CD4-positive, alpha-beta T cell (primary cell): Measurements from ENCODE around the gene CAMKK1. TPM values are rescaled to one million over a fixed set of nuclear protein-coding genes. Genes with fewer than 3 reads are reported as not detected.

ENCODE experiments used
- ATAC-seq: fragments of 200-7000 bp; cut with Tn5 transposase; one replicate; pipeline ENCODE4 v1.10.0; 2022; ENCODE audit warnings: mild to moderate bottlenecking; ENCODE audit not compliant: poor library complexity
- CTCF ChIA-PET: fragments of 350-600 bp; sonication (Branson Sonifier 250); formaldehyde crosslinking; loops from one replicate; lab custom pipeline; 2021; ENCODE audit warnings: antibody characterized with exemption, inconsistent platforms; lab: Charles Lee
- POLR2A ChIA-PET: fragments of 350-600 bp; sonication (Branson Sonifier 250); formaldehyde crosslinking; loops from one replicate; lab custom pipeline; 2021; ENCODE audit warnings: antibody characterized with exemption, inconsistent platforms; lab: Charles Lee
- DNase-seq, 14 experiments: peaks; one replicate each; pipeline ENCODE4 v3.0.0-alpha.2; 2013 to 2020; ENCODE audit warnings: mixed read lengths in 2 of 14
- H3K27ac ChIP-seq, 2 donors: one replicate each; pipeline versions ENCODE4 v1.5.1 to v1.7.0; 2013; ENCODE audit warnings: low read length in 2 of 2, low read depth in 1 of 2, mild to moderate bottlenecking in 1 of 2
- H3K27me3 ChIP-seq, 2 experiments: 1 replicate in 1 of 2; 2 replicates in 1 of 2; pipeline versions ENCODE4 v1.6.1 to v1.7.0; 2013; ENCODE audit warnings: low read length in 2 of 2, control low read depth in 1 of 2, mild to moderate bottlenecking in 1 of 2, moderate library complexity in 1 of 2; ENCODE audit not compliant: insufficient read depth in 2 of 2, control insufficient read depth in 1 of 2
- H3K36me3 ChIP-seq: one replicate; pipeline ENCODE4 v1.6.1; 2013; ENCODE audit warnings: low read length, control low read depth; ENCODE audit not compliant: insufficient read depth
- H3K4me1 ChIP-seq: one replicate; pipeline ENCODE4 v1.6.1; 2013; ENCODE audit warnings: low read length, control low read depth; ENCODE audit not compliant: insufficient read depth
- H3K4me3 ChIP-seq: one replicate; pipeline ENCODE4 v1.5.1; 2013; ENCODE audit warnings: mild to moderate bottlenecking, low read length, moderate library complexity
- H3K9me3 ChIP-seq, 2 experiments: 1 replicate in 1 of 2; 2 replicates in 1 of 2; pipeline versions ENCODE4 v1.6.1 to v1.7.0; 2013; ENCODE audit warnings: low read length in 2 of 2, mild to moderate bottlenecking in 2 of 2, control low read depth in 1 of 2, moderate library complexity in 1 of 2; ENCODE audit not compliant: control insufficient read depth in 1 of 2, insufficient read depth in 1 of 2
- H3K27ac Mint-ChIP-seq: one replicate; pipeline ENCODE4 v1.8.0; 2020; ENCODE audit warnings: mixed read lengths
- H3K27me3 Mint-ChIP-seq: one replicate; pipeline ENCODE4 v1.8.0; 2021; ENCODE audit warnings: mixed read lengths
- H3K36me3 Mint-ChIP-seq: one replicate; pipeline ENCODE4 v1.8.0; 2021; ENCODE audit warnings: low read depth, mixed read lengths
- H3K4me1 Mint-ChIP-seq: one replicate; pipeline ENCODE4 v1.8.0; 2021; ENCODE audit warnings: low read depth, mixed read lengths
- H3K4me3 Mint-ChIP-seq: one replicate; pipeline ENCODE4 v1.8.0; 2020; ENCODE audit warnings: mild to moderate bottlenecking, mixed read lengths
- H3K9me3 Mint-ChIP-seq: one replicate; pipeline ENCODE4 v1.8.0; 2020; ENCODE audit warnings: mixed read lengths
- intact Hi-C, 2 experiments: fragments of 100-400 bp; cut with DNase I in 1 of 2; cut with micrococcal nuclease in 1 of 2; formaldehyde crosslinking; loops; one replicate each; pipeline versions ENCODE4 v1.15.1 to v1.9.0; 2023 to 2025; cut with DNase I, micrococcal nuclease
- total RNA-seq, 174 experiments: library from RNA in 2 of 174; stranded (reverse) in 2 of 174; gene quantifications; one replicate each; pipeline ENCODE4 v1.2.3 and lab custom pipeline; 2021 to 2026
- TF ChIP-seq, protein P1 (sequence below): fragments of 200-600 bp; IDR thresholded peaks from one replicate; pipeline ENCODE4 v1.8.0; 2022; ENCODE audit warnings: antibody characterized with exemption, mild to moderate bottlenecking

CAMKK1 gene
- total RNA-seq, 2 experiments from 2014 or later, result 4.8 to 4.9 TPM

DNA sequence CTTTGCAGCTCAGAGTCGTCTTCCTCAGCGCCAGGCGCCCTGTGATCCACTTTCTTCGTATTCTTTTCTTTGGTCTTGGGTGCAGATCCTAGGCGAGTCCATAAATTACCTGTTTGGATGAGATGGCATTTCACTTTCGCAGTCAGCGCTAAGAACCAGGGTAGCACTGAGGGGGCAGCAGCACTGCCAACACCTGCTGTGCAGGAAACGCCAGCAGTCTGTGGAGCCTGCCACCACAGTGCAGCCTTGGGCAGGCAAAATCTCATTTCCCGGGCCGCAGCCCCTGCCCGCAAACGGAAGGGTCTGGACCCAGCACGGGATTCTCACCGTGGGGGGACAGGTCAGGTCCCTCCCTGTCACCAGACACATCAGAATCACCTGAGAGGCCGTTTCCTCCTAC, 79.7 kb downstream of the CAMKK1 start:
- Histone ChIP-seq H3K4me1 (no peaks in the 10 kb centered on the region), H3K9me3 (no peaks in the 10 kb centered on the region), H3K27me3 (no peaks in the 10 kb centered on the region), H3K36me3 (peaks cover 84% of the 10 kb centered on the region), H3K4me3 (no peak overlapping the region), H3K27ac (no peak overlapping the region)
- ChIA-PET POLR2A (no interaction called here), CTCF (no interaction called here)
- Mint-ChIP-seq H3K27me3 (no peaks in the 10 kb centered on the region), H3K27ac (no peak overlapping the region), H3K4me3 (no peak overlapping the region), H3K36me3 (peaks cover 81% of the 10 kb centered on the region), H3K4me1 (no peaks in the 10 kb centered on the region), H3K9me3 (no peaks in the 10 kb centered on the region)
- TF ChIP-seq, protein P1, sequence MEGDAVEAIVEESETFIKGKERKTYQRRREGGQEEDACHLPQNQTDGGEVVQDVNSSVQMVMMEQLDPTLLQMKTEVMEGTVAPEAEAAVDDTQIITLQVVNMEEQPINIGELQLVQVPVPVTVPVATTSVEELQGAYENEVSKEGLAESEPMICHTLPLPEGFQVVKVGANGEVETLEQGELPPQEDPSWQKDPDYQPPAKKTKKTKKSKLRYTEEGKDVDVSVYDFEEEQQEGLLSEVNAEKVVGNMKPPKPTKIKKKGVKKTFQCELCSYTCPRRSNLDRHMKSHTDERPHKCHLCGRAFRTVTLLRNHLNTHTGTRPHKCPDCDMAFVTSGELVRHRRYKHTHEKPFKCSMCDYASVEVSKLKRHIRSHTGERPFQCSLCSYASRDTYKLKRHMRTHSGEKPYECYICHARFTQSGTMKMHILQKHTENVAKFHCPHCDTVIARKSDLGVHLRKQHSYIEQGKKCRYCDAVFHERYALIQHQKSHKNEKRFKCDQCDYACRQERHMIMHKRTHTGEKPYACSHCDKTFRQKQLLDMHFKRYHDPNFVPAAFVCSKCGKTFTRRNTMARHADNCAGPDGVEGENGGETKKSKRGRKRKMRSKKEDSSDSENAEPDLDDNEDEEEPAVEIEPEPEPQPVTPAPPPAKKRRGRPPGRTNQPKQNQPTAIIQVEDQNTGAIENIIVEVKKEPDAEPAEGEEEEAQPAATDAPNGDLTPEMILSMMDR, result no peak
- intact Hi-C loops, result no loop called here
- ATAC-seq, result no peak
- no peak for DNase-seq

GRCh38 chr17:3812771-3813170, 80.1 kb downstream of the CAMKK1 start:
- Histone ChIP-seq H3K9me3 (no peaks in the 10 kb centered on the region), H3K4me1 (no peaks in the 10 kb centered on the region), H3K27me3 (no peaks in the 10 kb centered on the region), H3K36me3 (peaks cover 84% of the 10 kb centered on the region), H3K4me3 (no peak overlapping the region), H3K27ac (no peak overlapping the region)
- Mint-ChIP-seq H3K27me3 (no peaks in the 10 kb centered on the region), H3K4me3 (no peak overlapping the region), H3K9me3 (no peaks in the 10 kb centered on the region), H3K36me3 (peaks cover 80% of the 10 kb centered on the region), H3K4me1 (no peaks in the 10 kb centered on the region), H3K27ac (no peak overlapping the region)
- intact Hi-C loops, result no loop called here
- TF ChIP-seq, protein P1, result no peak
- DNase-seq (no peak), ATAC-seq (no peak)
- POLR2A ChIA-PET, result no interaction called here
- CTCF ChIA-PET, result no interaction called here

DNA sequence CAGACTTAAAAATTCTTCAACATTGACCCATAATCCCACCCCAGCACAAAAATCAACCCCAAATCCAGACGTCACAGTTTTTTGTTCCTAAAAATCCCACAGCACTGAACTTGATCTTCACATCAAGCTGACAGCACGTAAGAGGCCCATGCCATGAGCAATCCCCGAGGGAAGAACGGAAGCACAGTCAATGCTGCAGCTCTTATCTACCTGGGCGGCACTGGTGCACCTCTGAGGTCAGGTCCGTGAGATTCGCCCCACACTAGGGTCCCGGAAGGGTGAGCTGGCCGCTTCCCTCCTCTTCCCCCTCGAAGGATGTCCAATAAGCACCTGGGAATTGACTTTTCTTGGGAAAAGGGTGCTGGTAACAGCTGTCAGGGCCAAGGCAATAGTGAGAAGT, 80.6 kb downstream of the CAMKK1 start:
- Histone ChIP-seq H3K36me3 (peaks cover 85% of the 10 kb centered on the region), H3K27me3 (no peaks in the 10 kb centered on the region), H3K4me1 (no peaks in the 10 kb centered on the region), H3K27ac (no peak overlapping the region), H3K4me3 (no peak overlapping the region), H3K9me3 (no peaks in the 10 kb centered on the region)
- Mint-ChIP-seq H3K36me3 (peaks cover 82% of the 10 kb centered on the region), H3K4me1 (no peaks in the 10 kb centered on the region), H3K27me3 (no peaks in the 10 kb centered on the region), H3K9me3 (no peaks in the 10 kb centered on the region), H3K27ac (no peak overlapping the region), H3K4me3 (no peak overlapping the region)
- ChIA-PET CTCF (no interaction called here), POLR2A (no interaction called here)
- no peak for DNase-seq
- TF ChIP-seq, protein P1, result no peak
- intact Hi-C loops, result no loop called here
- no peak for ATAC-seq

Other genes starting within 250 kb of the CAMKK1 start
- gene TAX1BP3, start 224.5 kb downstream of the CAMKK1 start, total RNA-seq, result 1 to 10 TPM; 6.0 to 6.6 TPM
- 10 to 100 TPM; 28.8 to 29.6 TPM for gene EMC6, start 224.2 kb downstream of the CAMKK1 start, total RNA-seq
- 10 to 100 TPM; 14.3 to 16.0 TPM for gene P2RX5, start 196.9 kb downstream of the CAMKK1 start, total RNA-seq
- under 1 TPM; 0.22 to 0.25 TPM for gene HASPIN, start 169.2 kb downstream of the CAMKK1 start, total RNA-seq
- gene ITGAE, start 91.9 kb downstream of the CAMKK1 start, total RNA-seq, result 10 to 100 TPM; 15.8 to 18.3 TPM
- gene NCBP3, start 46.8 kb downstream of the CAMKK1 start, total RNA-seq, result 10 to 100 TPM; 25.0 to 29.5 TPM
- gene P2RX1, start 23.4 kb upstream of the CAMKK1 start, total RNA-seq, result 1 to 10 TPM in 1 of 2 experiments, under 1 TPM in 1; 0.34 to 1.0 TPM
- gene ATP2A3, start 71.4 kb upstream of the CAMKK1 start, total RNA-seq, result 100 to 1,000 TPM; 197 to 199 TPM
- gene ZZEF1, start 250.0 kb upstream of the CAMKK1 start, total RNA-seq, result 10 to 100 TPM; 83.1 to 85.0 TPM